H1 (cell line): Measurements from ENCODE around the gene CALCR. TPM values are rescaled to one million over a fixed set of nuclear protein-coding genes. Genes with fewer than 3 reads are reported as not detected.

Experiments used
- BCL11A ChIP-seq, 2 experiments: IDR thresholded peaks; one replicate each; pipeline ENCODE4 v1.6.1; 2011; ENCODE audit warnings: low read depth in 2 of 2, low read length in 2 of 2, mild to moderate bottlenecking in 2 of 2
- CHD2 ChIP-seq: IDR thresholded peaks from 2 replicates; pipeline ENCODE4 v1.6.1; 2012; ENCODE audit warnings: low read length, improper control_type of control experiment
- CHD7 ChIP-seq: fragments of 300-600 bp; sonication (generic); IDR thresholded peaks from 2 replicates; pipeline ENCODE4 v1.7.1; 2012; ENCODE audit warnings: low read length, moderate library complexity, mild to moderate bottlenecking, inconsistent platforms; ENCODE audit not compliant: insufficient replicate concordance
- E2F6 ChIP-seq: IDR thresholded peaks from 2 replicates; pipeline ENCODE4 v1.6.1; 2012; ENCODE audit warnings: inconsistent platforms
- EP300 ChIP-seq, 2 experiments: IDR thresholded peaks; 1 replicate in 1 of 2; 2 replicates in 1 of 2; pipeline ENCODE4 v1.6.1; 2011 to 2012; ENCODE audit warnings: low read depth in 2 of 2, low read length in 2 of 2, mild to moderate bottlenecking in 2 of 2, borderline replicate concordance in 1 of 2, inconsistent platforms in 1 of 2, moderate library complexity in 1 of 2
- HDAC2 ChIP-seq, 2 experiments: fragments of 300-600 bp in 1 of 2; sonication (generic) in 1 of 2; IDR thresholded peaks; 2 replicates each; pipeline ENCODE4 v1.6.1; 2011 to 2012; ENCODE audit warnings: low read depth in 2 of 2, low read length in 2 of 2, mild to moderate bottlenecking in 2 of 2, moderate library complexity in 2 of 2, borderline replicate concordance in 1 of 2, inconsistent platforms in 1 of 2
- POLR2A ChIP-seq, 2 experiments: IDR thresholded peaks; 1 replicate in 1 of 2; 2 replicates in 1 of 2; pipeline ENCODE4 v1.6.1; 2011; ENCODE audit warnings: low read depth in 2 of 2, low read length in 2 of 2, mild to moderate bottlenecking in 2 of 2; ENCODE audit errors: control extremely low read depth in 1 of 2
- POLR2AphosphoS5 ChIP-seq: IDR thresholded peaks from 2 replicates; pipeline ENCODE4 v1.6.1; 2011; ENCODE audit warnings: low read depth, low read length
- TEAD4 ChIP-seq: IDR thresholded peaks from 2 replicates; pipeline ENCODE4 v1.6.1; 2012; ENCODE audit warnings: low read depth, low read length, inconsistent platforms, mixed read lengths
- polyA plus RNA-seq, 7 experiments: library from polyadenylated mRNA; depleted of rRNA in 3 of 7; stranded (reverse) in 5 of 7; unstranded in 2 of 7; fragments of >200 nt in 5 of 7; fragments of 200-250 nt in 2 of 7; gene quantifications; 1 replicate in 5 of 7; 2 replicates in 1 of 7; 4 replicates in 1 of 7; pipeline versions ENCODE4 v1.2.1 to v1.2.3, GENCODE V29; 2011 to 2013; ENCODE audit warnings: missing spikeins in 2 of 7, mixed read lengths in 2 of 7
- total RNA-seq: library from RNA; stranded (reverse); fragmentation: NEBNext Ultra II Directional; extraction: Animal tissue kit (Norgen Biotek cat#: 25700); gene quantifications from 2 replicates; pipeline ENCODE4 v1.2.1, GENCODE V29; 2021

The CALCR gene
- total and polyA plus RNA-seq, 2 of the 8 experiments (the other 6 are each of a cell fraction or from before 2014, with no cell fraction given): 1.0 to 3.6 TPM

- TF ChIP-seq EP300 (IDR thresholded peaks at IDR 0.05; ENCODE audit: borderline replicate concordance in 1 of 2, low read depth in 2 of 2, low read length in 2 of 2) (no peak; a peak in 1 of 3 replicates), TEAD4 (peak; percentile 94), HDAC2 (IDR thresholded peaks at IDR 0.05; ENCODE audit: borderline replicate concordance in 1 of 2, low read depth in 2 of 2, low read length in 2 of 2) (no peak), CHD7 (peak; percentile 92), POLR2A (IDR thresholded peaks at IDR 0.05; ENCODE audit: control extremely low read depth in 1 of 2, low read depth in 2 of 2, low read length in 2 of 2) (no peak), POLR2AphosphoS5 (no peak), BCL11A (IDR thresholded peaks at IDR 0.05; ENCODE audit: low read depth in 2 of 2, low read length in 2 of 2) (no peak), E2F6 (no peak), CHD2 (no peak; the same call in 1 of the 2 replicates)
These were observed 97.8 kb downstream of the CALCR start (continued) for GRCh38 chr7:93476491-93477344.
